Gastroesophageal sphincter (tissue), 4 donors: Measurements from ENCODE around the gene BCL2L1. TPM values are rescaled to one million over a fixed set of nuclear protein-coding genes. Genes with fewer than 3 reads are reported as not detected.
A peak's percentile ranks its signal among the peaks of the same experiment; 100 is the strongest.

Source experiments
- ATAC-seq: fragments of 150-250 bp; one replicate; pipeline ENCODE4 v1.9.1; 2016; ENCODE audit warnings: mild to moderate bottlenecking, moderate library complexity
- H3K27ac ChIP-seq, 4 donors: fragments of 200-600 bp; sonication (generic) in 3 of 4; 1 replicate in 3 of 4; 2 replicates in 1 of 4; pipeline ENCODE4 v1.5.1; 2016 to 2019
- H3K27me3 ChIP-seq: fragments of 200-600 bp; sonication (generic); one replicate; pipeline ENCODE4 v1.5.1; 2019
- H3K36me3 ChIP-seq, 2 donors: fragments of 200-600 bp; sonication (generic); one replicate each; pipeline ENCODE4 v1.5.1; 2019; ENCODE audit warnings: control low read depth in 1 of 2
- H3K4me1 ChIP-seq, 3 donors: fragments of 200-600 bp; sonication (generic); 1 replicate in 2 of 3; 2 replicates in 1 of 3; pipeline ENCODE4 v1.5.1; 2016 to 2019; ENCODE audit warnings: control low read depth in 2 of 3
- H3K4me3 ChIP-seq, 2 donors: fragments of 200-600 bp; sonication (generic); one replicate each; pipeline ENCODE4 v1.5.1; 2019; ENCODE audit warnings: mild to moderate bottlenecking in 1 of 2, moderate library complexity in 1 of 2
- H3K9me3 ChIP-seq, 3 donors: fragments of 200-600 bp; sonication (generic); one replicate each; pipeline ENCODE4 v1.5.1; 2017 to 2019; ENCODE audit warnings: control low read depth in 2 of 3
- EP300 ChIP-seq: sonication (generic); formaldehyde crosslinking; IDR thresholded peaks from one replicate; pipeline ENCODE4 v1.6.1; 2017; ENCODE audit warnings: antibody characterized with exemption, mild to moderate bottlenecking
- POLR2A ChIP-seq, 2 donors: fragments of 450-650 bp; IDR thresholded peaks; one replicate each; pipeline ENCODE4 v1.6.1; 2017; ENCODE audit warnings: antibody characterized with exemption in 2 of 2, mild to moderate bottlenecking in 2 of 2, moderate library complexity in 1 of 2
- POLR2AphosphoS5 ChIP-seq: sonication (generic); formaldehyde crosslinking; IDR thresholded peaks from one replicate; pipeline ENCODE4 v1.6.1; 2017; ENCODE audit warnings: antibody characterized with exemption
- whole genome bisulfite sequencing, 2 donors: methylation state at CpG; one replicate each; pipeline ENCODE4 v1.1.5; 2018; ENCODE audit warnings: low coverage in 1 of 2; 5-methylcytosine and 5-hydroxymethylcytosine counted together
- total RNA-seq, 4 donors: library from RNA; depleted of rRNA; stranded (reverse); fragments of >200 nt; gene quantifications; one replicate each; pipeline ENCODE4 v1.1.0, GENCODE V29; 2016
- TF ChIP-seq, protein P1 (sequence below), 4 experiments: fragments of 200-600 bp in 2 of 4; fragments of 450-650 bp in 2 of 4; sonication (generic) in 1 of 4; IDR thresholded peaks; one replicate each; pipeline ENCODE4 v1.5.1; 2017 to 2019; ENCODE audit warnings: antibody characterized with exemption in 4 of 4, mild to moderate bottlenecking in 2 of 4, moderate library complexity in 2 of 4

The BCL2L1 gene
- total RNA-seq, 4 donors from 2014 or later: 71.9 to 171 (median 135) TPM

DNA sequence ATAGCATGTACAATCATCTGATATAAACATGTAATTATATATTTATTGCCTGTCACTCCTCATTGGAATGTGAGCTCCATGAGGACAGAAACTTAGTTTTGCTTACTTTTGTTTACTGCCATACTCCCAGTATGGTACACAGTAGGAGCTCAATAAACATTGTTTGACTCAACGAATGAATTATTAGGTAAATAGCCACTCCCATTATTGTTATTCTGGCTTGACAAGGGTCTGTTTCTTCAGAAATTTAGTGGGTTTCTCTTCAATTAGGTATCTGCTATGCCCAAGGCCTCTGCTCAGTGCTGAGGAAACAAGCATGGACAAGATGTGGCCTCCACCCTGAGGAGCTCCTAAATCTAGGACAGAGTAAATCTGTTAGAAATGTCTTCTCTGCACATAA, 6.3 kb downstream of the BCL2L1 start:
- H3K27ac ChIP-seq: peak overlapping the region; percentile 48 to 99 (median 93)
- peaks cover 0 to 31% of the 10 kb centered on the region in 2 donors for H3K36me3 ChIP-seq
- peak overlapping the region in 1 of 2 donors; percentile 89 for H3K4me3 ChIP-seq
- TF ChIP-seq, protein P1, sequence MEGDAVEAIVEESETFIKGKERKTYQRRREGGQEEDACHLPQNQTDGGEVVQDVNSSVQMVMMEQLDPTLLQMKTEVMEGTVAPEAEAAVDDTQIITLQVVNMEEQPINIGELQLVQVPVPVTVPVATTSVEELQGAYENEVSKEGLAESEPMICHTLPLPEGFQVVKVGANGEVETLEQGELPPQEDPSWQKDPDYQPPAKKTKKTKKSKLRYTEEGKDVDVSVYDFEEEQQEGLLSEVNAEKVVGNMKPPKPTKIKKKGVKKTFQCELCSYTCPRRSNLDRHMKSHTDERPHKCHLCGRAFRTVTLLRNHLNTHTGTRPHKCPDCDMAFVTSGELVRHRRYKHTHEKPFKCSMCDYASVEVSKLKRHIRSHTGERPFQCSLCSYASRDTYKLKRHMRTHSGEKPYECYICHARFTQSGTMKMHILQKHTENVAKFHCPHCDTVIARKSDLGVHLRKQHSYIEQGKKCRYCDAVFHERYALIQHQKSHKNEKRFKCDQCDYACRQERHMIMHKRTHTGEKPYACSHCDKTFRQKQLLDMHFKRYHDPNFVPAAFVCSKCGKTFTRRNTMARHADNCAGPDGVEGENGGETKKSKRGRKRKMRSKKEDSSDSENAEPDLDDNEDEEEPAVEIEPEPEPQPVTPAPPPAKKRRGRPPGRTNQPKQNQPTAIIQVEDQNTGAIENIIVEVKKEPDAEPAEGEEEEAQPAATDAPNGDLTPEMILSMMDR (IDR thresholded peaks at IDR 0.05): no peak
- TF ChIP-seq POLR2A (IDR thresholded peaks at IDR 0.05) (no peak), POLR2AphosphoS5 (no peak), EP300 (no peak)
- H3K27me3 ChIP-seq: no peaks in the 10 kb centered on the region
- ATAC-seq: no peak
- 89 to 90% methylated on average over 1 of the region's 1 CpG for WGBS, 2 donors
- peaks cover 23 to 100% (median 74%) of the 10 kb centered on the region in 3 donors for H3K4me1 ChIP-seq
- H3K9me3 ChIP-seq: no peaks in the 10 kb centered on the region

DNA sequence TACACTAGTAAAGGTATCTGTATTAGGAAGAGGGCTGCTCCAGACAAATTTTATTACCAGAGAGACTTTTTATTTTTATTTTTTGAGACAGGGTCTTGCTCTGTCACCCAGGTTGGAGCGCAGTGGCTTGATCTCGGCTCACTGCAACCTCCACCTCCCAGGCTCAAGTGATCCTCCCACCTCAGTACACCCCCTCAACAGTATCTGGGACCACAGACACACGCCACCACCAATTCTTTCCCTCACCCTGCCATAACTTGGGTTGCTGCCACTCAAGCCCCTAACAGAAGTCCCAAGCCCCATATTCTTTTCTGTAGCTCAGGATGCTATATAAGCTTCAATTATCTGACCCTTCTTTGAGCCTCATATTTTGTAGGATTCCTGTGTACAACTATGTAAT, 6.9 kb downstream of the BCL2L1 start:
- Histone ChIP-seq H3K36me3 (peaks cover 0 to 31% of the 10 kb centered on the region in 2 donors), H3K4me3 (no peak overlapping the region), H3K4me1 (peaks cover 28 to 100% (median 80%) of the 10 kb centered on the region in 3 donors), H3K27ac (peak overlapping the region; percentile 31 to 99 (median 93)), H3K9me3 (no peaks in the 10 kb centered on the region), H3K27me3 (no peaks in the 10 kb centered on the region)
- no peak for TF ChIP-seq EP300
- ATAC-seq: no peak
- 50 to 67% methylated on average over 3 of the region's 3 CpGs for WGBS, 2 donors

DNA sequence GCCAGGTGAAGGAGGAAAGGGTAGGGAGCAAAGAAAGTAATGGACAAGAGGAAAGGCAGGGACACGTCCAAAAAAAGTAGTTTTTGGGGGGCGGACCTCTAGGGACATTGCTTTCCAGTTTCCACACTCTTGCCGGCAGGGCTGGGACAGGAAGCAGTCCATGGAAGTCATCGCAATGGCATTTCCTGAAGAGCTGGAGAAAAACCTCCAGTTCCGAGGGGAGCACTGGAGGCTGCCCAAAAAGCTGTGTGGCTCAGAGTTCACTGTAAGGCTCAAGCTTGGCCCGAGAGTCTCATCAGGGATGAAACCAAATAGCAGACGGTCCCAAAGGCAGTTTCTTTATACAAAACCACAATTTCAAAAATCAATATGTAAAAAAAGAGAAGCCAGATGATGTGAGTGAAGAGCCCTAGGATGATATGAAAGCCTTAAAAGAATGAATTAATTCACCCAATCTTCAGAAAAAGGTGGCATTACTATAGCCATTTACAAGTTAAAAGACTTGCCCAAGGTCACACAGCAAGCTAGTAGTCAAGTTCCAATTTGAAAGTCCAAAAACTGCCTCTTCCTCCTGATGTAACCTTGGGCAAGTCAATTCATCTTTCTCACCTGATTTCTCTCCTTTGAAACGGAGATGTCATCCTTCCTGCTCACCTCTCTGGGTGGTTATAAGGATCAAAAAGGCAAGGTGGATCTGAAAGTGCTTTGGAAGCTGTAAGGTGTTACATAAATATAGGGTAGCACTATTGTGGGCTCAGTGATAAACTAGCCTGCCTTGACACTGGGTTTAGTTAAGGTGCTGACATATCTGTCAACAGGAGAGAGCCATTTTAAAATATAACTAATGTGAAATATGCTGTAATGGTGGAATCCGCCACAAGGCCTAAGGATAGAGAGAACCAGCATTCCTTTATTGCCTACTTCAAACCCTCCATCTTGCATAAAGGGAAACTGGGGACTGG, 9.1 kb downstream of the BCL2L1 start:
- peak; percentile 80 for ATAC-seq

DNA sequence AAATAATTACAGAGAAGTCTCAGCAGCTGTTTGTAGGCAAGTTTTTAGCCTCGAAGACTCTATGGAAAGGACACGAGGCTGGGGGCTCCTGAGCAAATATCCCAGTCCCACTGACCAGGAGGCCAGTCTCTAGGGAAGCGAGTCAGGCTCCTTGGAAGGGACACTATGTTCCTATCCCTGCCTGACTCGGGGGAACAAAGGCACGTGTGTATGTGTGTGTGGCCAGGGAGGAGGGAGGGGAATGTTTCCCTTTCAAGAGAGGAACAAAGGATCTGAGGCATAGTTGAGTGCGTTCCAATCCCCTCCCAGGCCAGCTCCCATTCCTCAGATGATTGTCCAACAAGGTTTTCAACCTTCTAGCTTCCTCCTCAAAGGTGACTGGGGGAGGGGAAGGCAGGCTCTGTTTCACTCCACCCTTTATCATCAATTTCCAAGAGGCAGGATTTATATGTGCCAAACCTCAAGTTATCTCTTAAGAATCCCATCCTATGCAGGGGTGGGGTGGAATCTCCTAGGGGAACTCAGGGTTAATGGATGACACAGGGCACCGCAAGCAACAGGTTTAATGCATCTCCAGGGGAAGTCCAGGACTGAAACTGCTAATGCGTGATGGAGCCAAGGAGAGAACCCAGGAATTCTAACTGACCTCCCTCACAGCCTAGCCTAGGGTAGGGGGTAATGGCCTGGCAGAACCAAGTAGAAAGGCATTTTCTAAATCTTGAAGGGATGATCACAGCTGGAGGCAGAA, 9.9 kb downstream of the BCL2L1 start:
- Histone ChIP-seq H3K4me1 (peaks cover 36 to 98% (median 78%) of the 10 kb centered on the region in 3 donors), H3K36me3 (peaks cover 0 to 28% of the 10 kb centered on the region in 2 donors), H3K27ac (peak overlapping the region; percentile 93 to 100 (median 96)), H3K4me3 (peak overlapping the region; percentile 31 to 38), H3K27me3 (no peaks in the 10 kb centered on the region), H3K9me3 (no peaks in the 10 kb centered on the region)
- ATAC-seq: peak; percentile 94
- TF ChIP-seq EP300 (peak; percentile 70), POLR2AphosphoS5 (peak; percentile 97)
- TF ChIP-seq, protein P1 (IDR thresholded peaks at IDR 0.05): no peak
- 7 to 12% methylated on average over 7 to 8 of the region's 8 CpGs for WGBS, 2 donors

More for the DNA sequence above, 9.1 kb downstream of the BCL2L1 start:
- 28 to 29% methylated on average over 5 to 9 of the region's 9 CpGs for WGBS, 2 donors
- peak overlapping the region; percentile 31 to 38 for H3K4me3 ChIP-seq
- no peaks in the 10 kb centered on the region for H3K9me3 ChIP-seq
- H3K36me3 ChIP-seq: peaks cover 0 to 23% of the 10 kb centered on the region in 2 donors
- no peaks in the 10 kb centered on the region for H3K27me3 ChIP-seq
- peak overlapping the region; percentile 93 to 100 (median 96) for H3K27ac ChIP-seq
- no peak for TF ChIP-seq EP300
- peak; percentile 63 for TF ChIP-seq POLR2AphosphoS5
- TF ChIP-seq, protein P1 (IDR thresholded peaks at IDR 0.05): peak in 1 of 4 experiments; percentile 9
- TF ChIP-seq POLR2A (IDR thresholded peaks at IDR 0.05): no peak
- peaks cover 36 to 98% (median 75%) of the 10 kb centered on the region in 3 donors for H3K4me1 ChIP-seq

DNA sequence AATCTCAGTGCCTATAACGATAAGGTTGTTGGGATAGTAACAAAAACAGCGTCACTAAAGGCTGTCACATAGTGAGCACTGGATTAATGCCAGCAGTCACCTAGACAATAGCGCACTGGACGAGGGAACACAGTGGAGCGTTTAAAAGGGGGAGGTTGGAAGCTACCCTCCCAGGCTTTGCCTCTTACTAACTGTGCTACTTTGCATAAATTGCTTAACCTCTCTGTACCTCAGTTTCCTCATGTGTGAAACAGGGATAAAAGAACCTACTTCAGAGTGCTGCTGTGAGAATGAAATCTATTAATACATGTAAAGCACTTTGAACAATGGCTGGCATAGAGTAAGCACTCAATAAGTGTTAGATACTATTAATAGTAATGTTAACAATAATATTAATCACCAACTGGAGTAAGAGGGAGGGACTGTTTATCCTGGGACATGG, 10.5 kb downstream of the BCL2L1 start:
- H3K27me3 ChIP-seq: no peaks in the 10 kb centered on the region
- peaks cover 33 to 95% (median 72%) of the 10 kb centered on the region in 3 donors for H3K4me1 ChIP-seq
- TF ChIP-seq, protein P1 (IDR thresholded peaks at IDR 0.05): no peak
- no peak for TF ChIP-seq POLR2A (IDR thresholded peaks at IDR 0.05)
- 34 to 52% methylated on average over 4 to 5 of the region's 5 CpGs for WGBS, 2 donors
- peak overlapping the region; percentile 93 to 100 (median 96) for H3K27ac ChIP-seq
- ATAC-seq: peak; percentile 29
- peak overlapping the region in 1 of 2 donors; percentile 38 for H3K4me3 ChIP-seq
- peaks cover 0 to 33% of the 10 kb centered on the region in 2 donors for H3K36me3 ChIP-seq
- H3K9me3 ChIP-seq: no peaks in the 10 kb centered on the region
